ENCODE data around the gene ASAP2.

ASAP2 gene

GRCh38 chr2:9359463-9359862 is 152.9 kb downstream of the ASAP2 start:
- no peak for DNase-seq

- DNase-seq = no peak
Measured at GRCh38 chr2:9360110-9360509, 153.5 kb downstream of the ASAP2 start.

- DNase-seq = no peak
Measured at GRCh38 chr2:9360701-9361100, 154.1 kb downstream of the ASAP2 start.

GRCh38 chr2:9364373-9364772 is 157.8 kb downstream of the ASAP2 start:
- DNase-seq = no peak

DNA sequence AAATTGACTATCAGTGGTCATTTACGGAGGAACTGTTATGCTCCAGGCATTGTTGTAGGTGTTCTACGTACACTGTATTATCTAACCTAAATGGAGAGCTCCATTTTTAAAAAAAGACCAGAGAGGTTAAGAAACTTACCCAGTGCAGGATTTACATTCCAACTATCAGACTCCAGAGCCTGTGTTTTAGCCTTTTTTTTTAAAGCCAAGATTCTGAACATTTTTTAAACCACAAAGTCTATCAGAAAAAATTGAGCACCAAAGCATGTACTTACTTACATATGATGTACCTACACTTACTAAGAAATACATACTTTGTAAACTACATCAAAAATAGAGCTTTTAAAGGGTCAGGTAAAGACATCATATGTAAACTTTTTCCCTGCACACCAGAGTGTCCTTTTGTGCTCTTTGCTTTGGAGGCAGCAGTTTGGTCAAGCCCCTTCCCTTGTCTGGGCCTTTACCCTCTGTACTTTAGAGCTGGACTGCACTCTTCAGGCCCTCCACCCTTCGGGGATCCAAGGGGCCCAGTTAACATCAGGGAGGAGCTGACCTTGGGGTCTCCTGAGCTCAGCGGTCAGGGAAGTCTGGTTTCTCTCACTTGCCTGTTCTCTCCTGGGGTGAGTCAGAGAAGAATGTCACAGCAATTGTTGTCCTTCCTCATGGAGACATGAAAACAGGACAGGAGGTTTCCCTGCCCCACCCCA is 158.3 kb downstream of the ASAP2 start:
- DNase-seq = no peak

DNA sequence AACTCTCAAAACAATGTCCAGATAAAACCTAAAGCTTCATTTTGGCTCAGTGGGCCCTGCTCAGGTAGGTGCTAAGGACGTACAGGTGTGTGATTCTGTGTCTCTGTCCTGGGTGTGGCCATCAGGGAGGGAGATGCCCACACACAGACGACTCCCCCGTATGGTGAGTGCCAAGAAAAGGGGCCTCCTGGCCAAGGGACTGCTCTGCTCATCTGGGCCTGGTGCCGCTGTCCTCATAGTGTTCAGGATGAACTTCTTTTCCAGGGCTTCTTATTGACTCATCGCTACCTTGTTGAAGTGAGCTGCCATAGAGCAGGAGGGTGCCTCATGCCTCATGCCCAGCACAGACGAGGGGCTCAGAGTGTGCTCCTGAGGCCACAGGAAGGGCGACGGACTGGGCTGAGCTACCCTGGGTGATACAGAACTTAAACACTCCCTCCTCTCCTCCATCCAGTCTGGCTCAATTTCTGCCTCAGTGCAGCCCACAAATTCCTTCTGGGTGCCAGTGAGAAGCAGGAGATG is 158.9 kb downstream of the ASAP2 start:
- DNase-seq = no peak

- no peak for DNase-seq
Measured at GRCh38 chr2:9366026-9366425, 159.4 kb downstream of the ASAP2 start.

DNA sequence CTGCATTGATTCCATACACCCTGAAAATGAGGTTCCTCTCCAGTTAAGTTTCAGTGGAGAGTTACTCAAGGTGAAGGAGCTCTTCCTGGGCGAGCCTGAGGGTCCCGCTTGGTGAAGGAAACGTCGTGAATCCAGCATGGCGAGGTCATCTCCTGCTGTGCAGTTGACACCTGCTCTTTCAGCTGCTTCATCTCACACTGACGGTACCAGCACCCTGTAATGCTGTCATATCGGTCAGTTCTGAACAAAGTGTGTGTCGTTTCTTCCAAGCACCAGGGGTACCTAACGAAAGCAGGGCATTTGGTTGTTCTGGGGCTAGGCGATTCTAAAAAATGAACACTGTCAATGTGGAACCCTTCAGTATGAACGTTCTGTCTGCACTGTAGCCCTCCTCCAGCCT is 164.1 kb downstream of the ASAP2 start:
- no peak for DNase-seq

- no peak for DNase-seq
Measured at GRCh38 chr2:9373047-9373446, 166.4 kb downstream of the ASAP2 start.

GRCh38 chr2:9373476-9373875 is 166.9 kb downstream of the ASAP2 start:
- no peak for DNase-seq

GRCh38 chr2:9374071-9374730 is 167.6 kb downstream of the ASAP2 start:
- no peak for DNase-seq

DNA sequence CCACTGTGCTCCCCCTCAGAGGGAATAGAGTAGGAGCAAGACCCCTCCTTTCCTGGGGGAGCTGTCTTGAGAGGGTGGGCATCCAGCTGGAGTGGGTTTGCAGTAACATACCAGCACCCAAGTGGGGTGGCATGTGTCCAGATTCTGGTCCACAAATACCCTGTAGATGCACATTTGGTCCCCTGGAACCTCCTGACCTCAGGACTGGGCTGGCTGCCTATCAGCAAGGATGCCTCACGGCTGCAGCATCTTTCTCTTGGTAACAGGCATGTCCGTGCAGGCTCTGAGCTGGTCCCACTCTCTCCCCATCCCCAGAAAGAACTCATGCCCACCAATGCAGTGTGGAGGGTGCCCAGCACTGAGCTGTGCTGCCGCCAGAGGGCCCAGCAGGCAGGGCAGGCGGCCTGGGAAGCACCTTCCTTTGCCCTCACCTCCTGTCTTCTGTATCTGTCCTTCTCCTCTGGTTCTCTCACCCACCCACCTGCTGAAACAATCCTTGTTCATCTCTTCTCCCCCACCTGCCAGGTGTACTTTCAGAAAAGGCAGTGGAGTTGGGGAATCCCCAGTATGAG is 169.3 kb downstream of the ASAP2 start:
- DNase-seq = no peak

- DNase-seq = no peak
Measured at GRCh38 chr2:9377461-9378097, 171.0 kb downstream of the ASAP2 start.

DNA sequence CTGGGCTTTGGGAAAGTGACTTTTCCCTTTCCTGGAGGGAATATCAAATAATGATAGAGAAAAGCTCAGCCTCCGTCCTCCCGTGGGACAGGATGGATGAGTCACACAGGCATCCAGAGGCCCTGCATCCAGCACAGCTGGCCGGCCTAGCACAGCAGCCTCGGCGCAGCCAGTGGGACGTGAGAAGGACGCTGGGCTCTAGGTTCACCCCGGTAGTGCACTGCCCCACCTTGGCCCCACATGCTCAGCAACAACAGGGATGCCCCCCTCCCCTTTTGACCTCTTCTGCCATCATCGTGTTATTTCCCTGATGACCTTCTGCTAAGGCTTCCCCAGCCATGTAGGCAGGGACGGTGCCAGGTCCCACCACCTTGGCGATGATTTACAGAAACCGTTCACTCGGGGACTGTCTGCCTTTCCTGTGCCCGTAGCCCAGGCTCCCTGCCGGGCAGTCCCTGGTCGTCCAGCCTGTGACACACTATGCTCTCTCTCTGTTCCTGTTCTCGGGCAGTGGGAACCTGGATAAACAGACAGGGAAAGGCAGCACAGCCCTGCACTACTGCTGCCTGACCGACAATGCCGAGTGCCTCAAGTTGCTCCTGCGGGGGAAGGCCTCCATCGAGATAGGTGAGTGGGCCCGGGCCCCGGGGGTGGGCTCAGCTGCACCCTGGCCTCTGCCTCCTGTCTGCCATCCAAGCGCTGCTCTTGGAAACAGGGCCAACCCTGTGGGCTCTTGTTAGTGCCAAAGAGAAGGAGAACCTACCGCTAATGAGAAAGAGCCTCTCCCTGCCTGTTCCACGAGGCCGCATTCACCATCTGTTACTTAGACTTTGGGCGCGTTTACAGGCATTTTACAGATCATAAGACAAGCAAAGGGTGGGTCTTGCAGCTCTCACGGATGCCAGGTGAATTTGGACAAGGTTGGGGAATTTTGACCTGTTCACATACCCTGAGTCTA is 172.1 kb downstream of the ASAP2 start:
- no peak for DNase-seq

- no peak for DNase-seq
Measured at GRCh38 chr2:9379391-9379755, 172.8 kb downstream of the ASAP2 start.

- no peak for DNase-seq
Measured at GRCh38 chr2:9380702-9381628, 174.4 kb downstream of the ASAP2 start.

- DNase-seq = no peak
Measured at GRCh38 chr2:9382604-9383235, 176.1 kb downstream of the ASAP2 start.

DNA sequence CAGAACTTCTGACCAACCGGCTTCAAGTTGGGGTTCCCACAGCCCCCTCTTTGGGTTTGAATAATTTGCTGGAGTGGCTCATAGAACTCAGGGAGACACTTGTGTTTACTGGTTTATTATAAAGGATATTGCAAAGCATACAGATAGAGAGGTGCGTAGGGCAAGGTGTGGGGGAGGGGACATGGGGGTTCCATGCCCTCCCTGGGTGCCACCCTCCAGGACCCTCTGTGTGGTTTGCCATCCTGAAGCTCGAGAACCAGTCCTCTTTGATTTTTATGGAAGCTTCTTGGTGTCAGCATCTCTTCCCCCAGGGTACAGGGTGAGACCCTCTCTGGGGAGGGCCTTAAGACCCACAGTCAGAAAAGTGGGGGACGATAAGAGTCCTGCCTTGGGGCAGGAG is 177.9 kb downstream of the ASAP2 start:
- no peak for DNase-seq

GRCh38 chr2:9385841-9386240 is 179.2 kb downstream of the ASAP2 start:
- DNase-seq = no peak

- DNase-seq = no peak
Measured at GRCh38 chr2:9388199-9388681, 181.6 kb downstream of the ASAP2 start.

All from AML-193 (cell line).